Thyroid gland (tissue), 4 donors: ENCODE measurements around the gene RPL10A. TPM values are rescaled to one million over a fixed set of nuclear protein-coding genes. Genes with fewer than 3 reads are reported as not detected.

Experiments
- DNase-seq, 2 donors: peaks; one replicate each; pipeline ENCODE4 v3.0.0-alpha.2; 2019
- H3K27ac ChIP-seq, 3 donors: fragments of 200-600 bp; sonication (generic); 1 replicate in 2 of 3; 2 replicates in 1 of 3; pipeline ENCODE4 v1.5.1; 2016 to 2019; ENCODE audit warnings: mild to moderate bottlenecking in 1 of 3, moderate library complexity in 1 of 3
- H3K27me3 ChIP-seq: fragments of 200-600 bp; sonication (generic); one replicate; pipeline ENCODE4 v1.5.1; 2019
- H3K36me3 ChIP-seq, 2 donors: fragments of 200-600 bp; sonication (generic); one replicate each; pipeline ENCODE4 v1.5.1; 2016 to 2019
- H3K4me1 ChIP-seq, 2 donors: fragments of 200-600 bp; sonication (generic); one replicate each; pipeline ENCODE4 v1.5.1; 2017 to 2019
- H3K4me3 ChIP-seq, 3 donors: fragments of 200-600 bp; sonication (generic); replicated peaks in 1 of 3; 1 replicate in 2 of 3; 2 replicates in 1 of 3; pipeline ENCODE4 v1.5.1; 2016; ENCODE audit warnings: mild to moderate bottlenecking in 1 of 3
- H3K9me3 ChIP-seq: fragments of 200-600 bp; sonication (generic); one replicate; pipeline ENCODE4 v1.5.1; 2017
- CTCF ChIP-seq, 6 experiments: fragments of 200-600 bp in 3 of 6; fragments of 450-650 bp in 3 of 6; sonication (generic) in 3 of 6; IDR thresholded peaks; one replicate each; pipeline ENCODE4 v1.5.1; 2016 to 2019; ENCODE audit warnings: antibody characterized with exemption in 6 of 6, mild to moderate bottlenecking in 2 of 6, inconsistent platforms in 1 of 6, moderate library complexity in 1 of 6
- POLR2A ChIP-seq, 2 donors: fragments of 450-650 bp; IDR thresholded peaks; one replicate each; pipeline ENCODE4 v1.6.1; 2017; ENCODE audit warnings: antibody characterized with exemption in 2 of 2, mild to moderate bottlenecking in 2 of 2, moderate library complexity in 1 of 2
- WGBS, 2 donors: methylation state at CpG; one replicate each; pipeline ENCODE4 v1.1.5; 2017; 5-methylcytosine and 5-hydroxymethylcytosine counted together
- intact Hi-C: fragments of 100-400 bp; cut with DNase I; formaldehyde crosslinking; loops from one replicate; pipeline ENCODE4 v1.15.1; 2023
- total RNA-seq, 4 donors: library from RNA; depleted of rRNA; stranded (reverse); fragments of >200 nt; gene quantifications; one replicate each; pipeline ENCODE4 v1.2.3, GENCODE V29; 2016

RPL10A gene
- total RNA-seq, 4 donors from 2014 or later: 1,123 to 2,881 (median 1,235) TPM

DNA sequence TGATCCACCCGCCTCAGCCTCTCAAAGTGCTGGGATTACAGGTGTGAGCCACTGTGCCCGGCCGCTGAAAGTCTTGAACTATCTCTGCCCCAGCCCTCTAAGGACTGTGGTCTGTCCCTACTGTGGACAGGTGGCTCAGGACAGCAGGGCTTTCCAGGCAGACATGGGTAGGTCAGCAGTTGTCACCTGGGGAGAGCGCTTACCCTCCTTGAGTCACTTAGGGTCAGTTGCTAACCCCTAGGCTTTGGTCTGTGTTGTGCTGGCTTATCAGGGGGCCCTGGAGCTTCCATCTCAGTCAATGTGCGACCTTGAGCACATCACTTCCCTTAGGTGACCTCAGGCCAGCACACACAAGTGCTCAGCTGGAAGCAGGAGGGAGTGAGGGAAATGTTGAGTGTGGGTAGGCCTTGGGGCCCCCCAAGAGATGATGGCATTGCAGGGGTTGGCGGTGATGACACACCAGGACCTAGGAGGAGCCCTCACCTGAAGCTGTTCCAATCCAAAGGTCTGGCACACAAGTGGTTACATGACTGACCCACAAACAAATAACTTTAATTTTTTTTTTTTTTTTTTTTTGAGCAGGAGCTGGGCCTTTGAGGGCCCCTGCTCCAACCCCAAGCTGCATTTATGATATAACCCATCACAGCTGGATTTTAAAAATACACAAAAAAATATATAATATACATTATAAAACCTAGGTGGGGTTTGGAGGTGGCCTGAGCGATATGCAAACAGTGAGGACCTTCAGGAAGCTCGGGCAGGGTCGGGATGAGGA lies 5.1 kb downstream of the RPL10A start:
- TF ChIP-seq CTCF (IDR thresholded peaks at IDR 0.05) (no peak), POLR2A (IDR thresholded peaks at IDR 0.05) (no peak)

DNA sequence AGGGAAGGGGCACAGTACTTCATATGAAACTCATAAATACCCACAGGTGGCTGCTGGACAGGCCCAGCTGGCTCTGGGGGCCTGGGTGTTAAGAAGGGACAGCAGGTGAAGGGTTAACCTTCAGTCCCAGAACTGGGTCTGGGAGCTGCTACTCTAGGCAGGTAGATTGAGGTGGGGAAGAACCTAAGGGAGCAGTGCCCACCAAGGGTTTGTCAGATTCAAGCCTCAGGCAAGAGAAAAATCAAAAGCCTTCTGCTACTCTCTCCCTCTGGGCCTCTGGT lies 5.6 kb downstream of the RPL10A start:
- TF ChIP-seq POLR2A (IDR thresholded peaks at IDR 0.05) (no peak), CTCF (IDR thresholded peaks at IDR 0.05) (no peak)
- Histone ChIP-seq H3K27me3 (no peaks in the 10 kb centered on the region), H3K9me3 (no peaks in the 10 kb centered on the region), H3K4me3 (no peak overlapping the region), H3K4me1 (peaks cover 10 to 18% of the 10 kb centered on the region in 2 donors), H3K36me3 (peaks cover 16 to 21% of the 10 kb centered on the region in 2 donors), H3K27ac (no peak overlapping the region)
- no peak for DNase-seq
- intact Hi-C loops: no loop called here

More for the DNA sequence above, 5.1 kb downstream of the RPL10A start:
- WGBS, 2 donors: 86 to 92% methylated on average over 9 of the region's 9 CpGs
- no peak for DNase-seq
- Histone ChIP-seq H3K27ac (no peak overlapping the region), H3K36me3 (peaks cover 16 to 18% of the 10 kb centered on the region in 2 donors), H3K4me3 (no peak overlapping the region), H3K4me1 (peaks cover 10 to 18% of the 10 kb centered on the region in 2 donors), H3K27me3 (no peaks in the 10 kb centered on the region), H3K9me3 (no peaks in the 10 kb centered on the region)
- intact Hi-C loops: no loop called here

GRCh38 chr6:35474131-35474941 lies 6.1 kb downstream of the RPL10A start:
- H3K36me3 ChIP-seq: peaks cover 16 to 21% of the 10 kb centered on the region in 2 donors
- H3K4me1 ChIP-seq: peaks cover 5 to 18% of the 10 kb centered on the region in 2 donors
- H3K27ac ChIP-seq: no peak overlapping the region
- H3K4me3 ChIP-seq: no peak overlapping the region
- TF ChIP-seq CTCF (IDR thresholded peaks at IDR 0.05) (no peak), POLR2A (IDR thresholded peaks at IDR 0.05) (no peak)
- WGBS, 2 donors: 90 to 93% methylated on average over 7 to 13 of the region's 14 CpGs
- DNase-seq: no peak
- H3K9me3 ChIP-seq: no peaks in the 10 kb centered on the region
- intact Hi-C loops: no loop called here
- no peaks in the 10 kb centered on the region for H3K27me3 ChIP-seq

DNA sequence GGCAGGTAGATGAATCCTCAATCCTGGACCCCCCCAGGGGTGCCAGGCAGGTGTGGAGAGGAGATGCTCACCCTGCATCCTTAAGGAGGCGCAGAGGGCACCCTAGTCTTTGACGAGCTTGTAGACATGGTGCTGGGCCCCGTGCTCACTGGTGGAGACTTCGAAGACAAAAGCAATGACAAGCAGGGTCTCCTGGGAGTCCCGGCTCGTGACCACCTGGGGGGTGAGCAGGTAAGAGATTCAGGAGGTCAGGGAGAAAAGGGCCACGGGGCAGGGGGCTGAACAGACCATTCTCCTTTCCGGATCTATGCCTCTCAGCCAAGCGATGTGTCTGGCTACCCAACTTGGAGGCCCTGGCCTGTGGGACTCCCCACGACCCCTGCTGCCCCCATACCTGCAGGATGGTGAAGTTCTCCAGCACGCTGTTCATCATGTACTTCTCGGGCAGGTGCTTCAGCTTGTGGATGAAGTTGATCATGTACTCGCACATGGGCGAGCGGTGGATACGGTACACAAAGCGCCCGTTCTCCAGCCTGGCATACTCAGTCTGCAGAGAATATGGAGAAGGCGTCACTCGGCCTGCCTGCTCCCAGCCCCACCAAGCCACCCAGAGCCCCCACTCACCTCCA lies 6.9 kb downstream of the RPL10A start:
- Histone ChIP-seq H3K27ac (no peak overlapping the region), H3K4me1 (peaks cover 0 to 11% of the 10 kb centered on the region in 2 donors), H3K9me3 (no peaks in the 10 kb centered on the region), H3K27me3 (no peaks in the 10 kb centered on the region), H3K4me3 (no peak overlapping the region), H3K36me3 (peaks cover 16 to 20% of the 10 kb centered on the region in 2 donors)
- intact Hi-C loops: no loop called here
- TF ChIP-seq CTCF (IDR thresholded peaks at IDR 0.05) (no peak), POLR2A (IDR thresholded peaks at IDR 0.05) (no peak)
- no peak for DNase-seq
- WGBS, 2 donors: 89 to 96% methylated on average over 20 of the region's 20 CpGs
